B cell (primary cell): ENCODE measurements around the gene CAMK1D. TPM values are rescaled to one million over a fixed set of nuclear protein-coding genes. Genes with fewer than 3 reads are reported as not detected.

Experiments
- ATAC-seq: fragments of 200-7000 bp; cut with Tn5 transposase; one replicate; pipeline ENCODE4 v1.10.0; 2021; ENCODE audit warnings: low read depth, mild to moderate bottlenecking, moderate number of reproducible peaks, moderate library complexity
- CTCF ChIA-PET: fragments of 350-600 bp; sonication (Branson Sonifier 250); formaldehyde crosslinking; loops from one replicate; lab custom pipeline; 2021; ENCODE audit warnings: antibody characterized with exemption, inconsistent platforms; lab: Charles Lee
- POLR2A ChIA-PET: fragments of 350-600 bp; sonication (Branson Sonifier 250); formaldehyde crosslinking; loops from one replicate; lab custom pipeline; 2021; ENCODE audit warnings: antibody characterized with exemption; lab: Charles Lee
- DNase-seq: peaks from one replicate; pipeline ENCODE4 v3.0.0; 2013
- H2AFZ ChIP-seq: 2 replicates; pipeline ENCODE4 v1.6.1; 2012; ENCODE audit warnings: mild to moderate bottlenecking, low read depth, low read length; ENCODE audit not compliant: insufficient read depth, poor library complexity, severe bottlenecking
- H3K27ac ChIP-seq, 2 donors: 1 replicate in 1 of 2; 2 replicates in 1 of 2; pipeline ENCODE4 v1.5.1; 2012 to 2013; ENCODE audit warnings: low read length in 2 of 2, mild to moderate bottlenecking in 2 of 2, moderate library complexity in 1 of 2
- H3K27me3 ChIP-seq, 4 experiments: fragments of 200-600 bp in 1 of 4; sonication (generic) in 1 of 4; replicated peaks in 1 of 4; 1 replicate in 2 of 4; 2 replicates in 2 of 4; pipeline versions ENCODE4 v1.6.1 to v1.7.0; 2013 to 2016; ENCODE audit warnings: low read length in 3 of 4, mild to moderate bottlenecking in 2 of 4, mixed read lengths in 1 of 4, moderate library complexity in 1 of 4; ENCODE audit not compliant: insufficient read depth in 4 of 4, control insufficient read depth in 3 of 4; ENCODE audit errors: control extremely low read depth in 1 of 4
- H3K36me3 ChIP-seq, 2 experiments: replicated peaks in 1 of 2; 1 replicate in 1 of 2; 2 replicates in 1 of 2; pipeline versions ENCODE4 v1.6.1 to v1.7.1; 2013; ENCODE audit warnings: low read length in 1 of 2; ENCODE audit not compliant: insufficient read depth in 2 of 2, control insufficient read depth in 1 of 2; ENCODE audit errors: control extremely low read depth in 1 of 2, extremely low read depth in 1 of 2
- H3K4me1 ChIP-seq, 2 donors: fragments of 200-600 bp in 1 of 2; sonication (generic) in 1 of 2; 1 replicate in 1 of 2; 2 replicates in 1 of 2; pipeline versions ENCODE4 v1.5.1 to v1.6.1; 2013 to 2017; ENCODE audit warnings: low read length in 2 of 2; ENCODE audit not compliant: control insufficient read depth in 2 of 2, insufficient read depth in 2 of 2
- H3K4me2 ChIP-seq: replicated peaks from 2 replicates; pipeline ENCODE3; 2012; ENCODE audit warnings: mild to moderate bottlenecking, low read depth, low read length; ENCODE audit not compliant: poor library complexity, severe bottlenecking
- H3K4me3 ChIP-seq, 5 experiments: fragments of 200-600 bp in 1 of 5; sonication (generic) in 1 of 5; 1 replicate in 3 of 5; 2 replicates in 2 of 5; pipeline versions ENCODE4 v1.5.1 to v1.7.0; 2011 to 2016; ENCODE audit warnings: low read length in 4 of 5, mild to moderate bottlenecking in 4 of 5, low read depth in 2 of 5, control low read depth in 1 of 5, moderate library complexity in 1 of 5; ENCODE audit not compliant: insufficient read depth in 1 of 5; ENCODE audit errors: control extremely low read depth in 1 of 5, extremely low read depth in 1 of 5
- H3K79me2 ChIP-seq: fragments of 200-600 bp; sonication (generic); one replicate; pipeline ENCODE4 v1.6.0; 2016; ENCODE audit warnings: low read length; ENCODE audit not compliant: control insufficient read depth, insufficient read depth
- H3K9ac ChIP-seq: fragments of 200-600 bp; sonication (generic); 2 replicates; pipeline ENCODE4 v1.6.1; 2017; ENCODE audit warnings: mild to moderate bottlenecking, low read length, moderate library complexity
- H3K9me3 ChIP-seq, 3 donors: one replicate each; pipeline versions ENCODE4 v1.6.1 to v1.7.1; 2013; ENCODE audit warnings: low read length in 2 of 3; ENCODE audit not compliant: control insufficient read depth in 2 of 3, insufficient read depth in 1 of 3; ENCODE audit errors: control extremely low read depth in 1 of 3
- H4K20me1 ChIP-seq: 2 replicates; pipeline ENCODE4 v1.6.0; 2012; ENCODE audit warnings: mild to moderate bottlenecking, low read length; ENCODE audit not compliant: insufficient read depth, control insufficient read depth, poor library complexity, severe bottlenecking
- H3K27ac Mint-ChIP-seq: one replicate; pipeline ENCODE4 v1.8.0; 2021; ENCODE audit warnings: mixed read lengths
- H3K27me3 Mint-ChIP-seq: one replicate; pipeline ENCODE4 v1.8.0; 2021; ENCODE audit warnings: mixed read lengths
- H3K4me1 Mint-ChIP-seq: one replicate; pipeline ENCODE4 v1.8.0; 2021; ENCODE audit warnings: mixed read lengths
- H3K4me3 Mint-ChIP-seq: one replicate; pipeline ENCODE4 v1.8.0; 2021; ENCODE audit warnings: mixed read lengths
- H3K9me3 Mint-ChIP-seq: one replicate; pipeline ENCODE4 v1.8.0; 2022; ENCODE audit warnings: mixed read lengths; ENCODE audit not compliant: insufficient read depth
- EZH2 ChIP-seq: IDR thresholded peaks from 2 replicates; pipeline ENCODE4 v1.6.1; 2012; ENCODE audit warnings: borderline replicate concordance, low read depth, mild to moderate bottlenecking, moderate library complexity, low read length; ENCODE audit not compliant: insufficient read depth, poor library complexity, severe bottlenecking
- WGBS: methylation state at CpG from one replicate; pipeline ENCODE4 v1.1.5; 2013; ENCODE audit warnings: missing lambda C conversion rate; ENCODE audit not compliant: insufficient coverage; 5-methylcytosine and 5-hydroxymethylcytosine counted together
- intact Hi-C: fragments of 100-400 bp; cut with micrococcal nuclease; formaldehyde crosslinking; loops from one replicate; pipeline ENCODE4 v1.10.0; 2022
- polyA plus RNA-seq: library from polyadenylated mRNA; depleted of rRNA; stranded (reverse); fragments of >200 nt; gene quantifications from 2 replicates; pipeline ENCODE4 v1.2.3, GENCODE V29; 2012
- total RNA-seq, 2 donors: library from RNA; stranded (reverse); fragments of 120-200 nt in 1 of 2; gene quantifications; 1 replicate in 1 of 2; 2 replicates in 1 of 2; pipeline versions ENCODE4 v1.2.3 to v1.2.4, GENCODE V29; 2013 to 2022
- TF ChIP-seq, protein P1 (sequence below): fragments of 200-600 bp; IDR thresholded peaks from one replicate; pipeline ENCODE4 v1.8.0; 2022; ENCODE audit warnings: antibody characterized with exemption, mild to moderate bottlenecking

The CAMK1D gene
- total and polyA plus RNA-seq, 2 donors (not counting 1 experiment from before 2014, with no cell fraction given) = 34.1 to 69.7 TPM

DNA sequence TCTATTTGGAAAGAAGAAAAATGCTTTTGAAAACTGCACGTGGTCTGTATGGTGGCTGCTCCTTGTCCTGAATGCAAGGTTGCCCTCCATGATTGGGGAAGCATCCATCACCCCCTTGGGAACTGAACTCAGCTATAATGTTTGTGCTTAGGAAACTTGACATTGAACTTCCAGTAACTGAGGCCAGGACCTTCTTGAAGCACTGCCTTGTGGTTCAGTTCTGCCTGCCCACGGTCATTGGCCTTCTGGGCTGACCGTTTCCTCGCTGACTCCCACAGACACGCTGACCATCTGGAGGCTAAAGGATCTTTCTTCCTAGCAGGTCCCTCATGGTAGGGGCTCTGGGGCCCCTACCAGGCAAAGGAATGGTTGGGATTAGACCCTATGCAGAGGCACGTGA lies 247.8 kb downstream of the CAMK1D start:
- ChIA-PET POLR2A (no interaction called here), CTCF (no interaction called here)
- Histone ChIP-seq H3K4me2 (no peak overlapping the region), H3K9ac (no peak overlapping the region), H3K4me1 (peaks cover 9 to 10% of the 10 kb centered on the region in 2 donors), H3K79me2 (peaks cover 94% of the 10 kb centered on the region), H2AFZ (no peak overlapping the region), H3K9me3 (peaks cover 0 to 13% (median 0%) of the 10 kb centered on the region in 3 donors), H3K4me3 (no peak overlapping the region), H4K20me1 (peaks cover 73% of the 10 kb centered on the region), H3K27ac (no peak overlapping the region), H3K36me3 (peaks cover 0 to 16% of the 10 kb centered on the region in 2 experiments), H3K27me3 (no peaks in the 10 kb centered on the region)
- ATAC-seq (no peak), DNase-seq (no peak)
- Mint-ChIP-seq H3K9me3 (peaks cover 2% of the 10 kb centered on the region), H3K4me3 (no peak overlapping the region), H3K4me1 (peaks cover 44% of the 10 kb centered on the region), H3K27me3 (no peaks in the 10 kb centered on the region), H3K27ac (no peak overlapping the region)
- intact Hi-C loops = no loop called here
- WGBS = 89% methylated on average over 6 of the region's 6 CpGs
- TF ChIP-seq, protein P1, sequence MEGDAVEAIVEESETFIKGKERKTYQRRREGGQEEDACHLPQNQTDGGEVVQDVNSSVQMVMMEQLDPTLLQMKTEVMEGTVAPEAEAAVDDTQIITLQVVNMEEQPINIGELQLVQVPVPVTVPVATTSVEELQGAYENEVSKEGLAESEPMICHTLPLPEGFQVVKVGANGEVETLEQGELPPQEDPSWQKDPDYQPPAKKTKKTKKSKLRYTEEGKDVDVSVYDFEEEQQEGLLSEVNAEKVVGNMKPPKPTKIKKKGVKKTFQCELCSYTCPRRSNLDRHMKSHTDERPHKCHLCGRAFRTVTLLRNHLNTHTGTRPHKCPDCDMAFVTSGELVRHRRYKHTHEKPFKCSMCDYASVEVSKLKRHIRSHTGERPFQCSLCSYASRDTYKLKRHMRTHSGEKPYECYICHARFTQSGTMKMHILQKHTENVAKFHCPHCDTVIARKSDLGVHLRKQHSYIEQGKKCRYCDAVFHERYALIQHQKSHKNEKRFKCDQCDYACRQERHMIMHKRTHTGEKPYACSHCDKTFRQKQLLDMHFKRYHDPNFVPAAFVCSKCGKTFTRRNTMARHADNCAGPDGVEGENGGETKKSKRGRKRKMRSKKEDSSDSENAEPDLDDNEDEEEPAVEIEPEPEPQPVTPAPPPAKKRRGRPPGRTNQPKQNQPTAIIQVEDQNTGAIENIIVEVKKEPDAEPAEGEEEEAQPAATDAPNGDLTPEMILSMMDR = no peak
- no peak for TF ChIP-seq EZH2

DNA sequence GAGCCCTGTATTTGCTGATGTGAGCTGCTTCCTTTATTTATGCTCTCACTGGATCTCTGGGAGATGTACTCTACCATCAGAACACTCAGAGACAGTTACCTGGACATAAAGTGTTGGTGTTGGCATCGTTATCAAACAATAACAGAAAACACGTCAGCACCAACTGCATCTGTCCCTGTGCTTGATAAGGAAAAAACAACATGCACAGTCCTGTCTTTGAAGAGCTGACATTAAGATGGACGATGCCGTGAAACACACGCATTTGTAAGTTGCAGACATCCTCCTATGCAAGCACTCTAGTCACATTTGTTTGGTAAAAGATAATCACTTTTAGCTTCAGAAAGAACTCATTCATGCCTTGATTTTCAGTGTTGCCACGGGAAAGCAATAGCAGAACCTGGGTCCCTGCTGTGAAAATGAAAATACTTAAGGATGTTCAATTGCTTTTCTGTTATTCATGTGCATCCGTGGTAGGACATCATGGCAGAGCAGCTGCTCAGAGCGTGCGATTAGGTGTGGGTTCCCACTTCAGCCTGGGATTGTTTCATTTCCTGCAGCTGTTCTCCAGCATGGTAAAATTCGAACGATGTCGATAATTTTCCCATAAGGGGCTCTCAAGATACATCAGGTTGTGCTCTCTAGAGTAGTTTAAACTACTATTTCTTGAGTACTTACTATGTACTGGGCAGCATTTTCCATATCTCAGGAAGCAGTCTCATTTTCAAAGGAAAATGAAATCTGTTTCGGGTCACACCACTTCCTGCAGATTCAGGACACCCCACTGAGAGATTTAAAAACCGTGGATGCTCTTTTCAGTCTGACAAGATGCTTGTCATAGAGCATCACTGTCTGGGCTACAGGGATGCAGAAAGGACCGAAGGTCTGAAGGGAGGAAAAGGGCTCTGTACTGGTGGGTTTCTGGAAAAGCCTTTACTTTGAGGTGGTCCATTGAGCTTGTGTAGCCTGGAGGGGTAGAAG lies 248.7 kb downstream of the CAMK1D start:
- no peak overlapping the region for H3K9ac ChIP-seq
- Mint-ChIP-seq H3K9me3 (peaks cover 2% of the 10 kb centered on the region), H3K27ac (peak overlapping the region; percentile 50), H3K4me1 (peaks cover 38% of the 10 kb centered on the region), H3K27me3 (no peaks in the 10 kb centered on the region), H3K4me3 (no peak overlapping the region)
- no peak for ATAC-seq
- POLR2A ChIA-PET = no interaction called here
- WGBS = 94% methylated on average over 10 of the region's 15 CpGs
- peaks cover 0 to 13% (median 0%) of the 10 kb centered on the region in 3 donors for H3K9me3 ChIP-seq
- TF ChIP-seq, protein P1 = no peak
- no peak for TF ChIP-seq EZH2
- H3K27me3 ChIP-seq = no peaks in the 10 kb centered on the region
- H4K20me1 ChIP-seq = peaks cover 78% of the 10 kb centered on the region
- CTCF ChIA-PET = interaction anchor here (0.6 kb wide), 1 partner anchor 450 kb away, joined by 3 read pairs; no protein-coding TSS in a partner anchor
- H3K4me1 ChIP-seq = peaks cover 9 to 10% of the 10 kb centered on the region in 2 donors
- H3K4me3 ChIP-seq = no peak overlapping the region
- no peak overlapping the region for H2AFZ ChIP-seq
- DNase-seq = no peak
- peaks cover 0 to 16% of the 10 kb centered on the region in 2 experiments for H3K36me3 ChIP-seq
- intact Hi-C loops = no loop called here
- peaks cover 94% of the 10 kb centered on the region for H3K79me2 ChIP-seq
- H3K4me2 ChIP-seq = no peak overlapping the region
- H3K27ac ChIP-seq = no peak overlapping the region
